SU-DHL-6 (cell line): Measurements from ENCODE around the gene ELP1.

Experiments
- H2AFZ ChIP-seq: fragments of 200-600 bp; sonication (generic); 2 replicates; pipeline ENCODE4 v1.6.1; 2014; ENCODE audit warnings: low read depth, mild to moderate bottlenecking, moderate library complexity, mixed read lengths, antibody characterized with exemption, low read length; ENCODE audit not compliant: severe bottlenecking
- H3F3A ChIP-seq: fragments of 200-600 bp; shearing (Covaris generic); 2 replicates; pipeline ENCODE4 v1.6.0; 2016; ENCODE audit warnings: antibody characterized with exemption, mild to moderate bottlenecking; ENCODE audit not compliant: insufficient read depth
- H3K27ac ChIP-seq: fragments of 200-600 bp; sonication (generic); 2 replicates; pipeline ENCODE4 v1.5.1; 2016; ENCODE audit warnings: low read depth, mild to moderate bottlenecking, low read length, moderate library complexity, mixed read lengths
- H3K27me3 ChIP-seq: fragments of 200-600 bp; sonication (generic), shearing (Covaris generic); 2 replicates; pipeline ENCODE4 v1.6.0; 2014; ENCODE audit warnings: mild to moderate bottlenecking, low read length
- H3K36me3 ChIP-seq: fragments of 200-600 bp; sonication (generic); 2 replicates; pipeline ENCODE4 v1.6.1; 2014; ENCODE audit warnings: mild to moderate bottlenecking, low read length, mixed read lengths
- H3K4me2 ChIP-seq: fragments of 300-600, 200-600 bp; shearing (Covaris generic), sonication (generic); 2 replicates; pipeline ENCODE4 v1.6.0; 2014; ENCODE audit warnings: low read length, low read depth, mild to moderate bottlenecking; ENCODE audit not compliant: poor library complexity, severe bottlenecking
- H3K4me3 ChIP-seq: fragments of 200-600 bp; sonication (generic); 2 replicates; pipeline ENCODE4 v1.5.1; 2014; ENCODE audit warnings: antibody characterized with exemption, low read length, mild to moderate bottlenecking, mixed read lengths; ENCODE audit not compliant: insufficient read depth, poor library complexity, severe bottlenecking
- H3K79me2 ChIP-seq: fragments of 200-600 bp; sonication (generic); 2 replicates; pipeline ENCODE4 v1.6.1; 2014; ENCODE audit warnings: mild to moderate bottlenecking, low read length, moderate library complexity; ENCODE audit not compliant: insufficient read depth
- H3K9ac ChIP-seq: fragments of 200-600 bp; sonication (generic); 2 replicates; pipeline ENCODE4 v1.7.0; 2014; ENCODE audit warnings: mild to moderate bottlenecking, low read length
- H3K9me2 ChIP-seq: fragments of 200-600 bp; sonication (generic); replicated peaks from 2 replicates; pipeline ENCODE4 v1.6.1; 2014; ENCODE audit warnings: low read length; ENCODE audit not compliant: insufficient read depth
- H3K9me3 ChIP-seq: fragments of 200-600 bp; sonication (generic); 2 replicates; pipeline ENCODE4 v1.6.1; 2014; ENCODE audit warnings: low read length, mixed read lengths; ENCODE audit not compliant: insufficient read depth
- H4K20me1 ChIP-seq: fragments of 200-600 bp; sonication (generic); 2 replicates; pipeline ENCODE4 v1.6.1; 2014; ENCODE audit warnings: low read depth, mild to moderate bottlenecking, antibody characterized with exemption, low read length, moderate library complexity, mixed read lengths
- CTCF ChIP-seq: fragments of 200-600 bp; sonication (generic); IDR thresholded peaks from one replicate; pipeline ENCODE4 v1.5.1; 2017; ENCODE audit warnings: antibody characterized with exemption, mild to moderate bottlenecking, low read length, moderate library complexity; ENCODE audit not compliant: insufficient read depth, poor library complexity, severe bottlenecking
- EZH2phosphoT487 ChIP-seq: fragments of 200-600 bp; sonication (generic), shearing (Covaris generic); conservative IDR thresholded peaks from 2 replicates; pipeline ENCODE4 v1.6.1; 2018; ENCODE audit warnings: mild to moderate bottlenecking, antibody characterized with exemption, low read length, moderate library complexity, mixed read lengths

The ELP1 gene

GRCh38 chr9:108876425-108876824 is 57.5 kb downstream of the ELP1 start:
- Histone ChIP-seq H3K79me2 (no peaks in the 10 kb centered on the region), H3K9me3 (no peaks in the 10 kb centered on the region), H3K4me3 (no peak overlapping the region), H3K36me3 (peaks cover 9% of the 10 kb centered on the region), H3K9ac (no peak overlapping the region), H3K27me3 (no peaks in the 10 kb centered on the region), H3K4me2 (no peak overlapping the region), H2AFZ (no peak overlapping the region), H3K27ac (no peak overlapping the region), H3K9me2 (no peaks in the 10 kb centered on the region), H3F3A (no peaks in the 10 kb centered on the region), H4K20me1 (no peaks in the 10 kb centered on the region)
- no peak for TF ChIP-seq EZH2phosphoT487
- no peak for TF ChIP-seq CTCF

- no peak overlapping the region for H3K4me2 ChIP-seq
- no peak overlapping the region for H3K27ac ChIP-seq
- TF ChIP-seq CTCF (no peak), EZH2phosphoT487 (no peak)
- no peaks in the 10 kb centered on the region for H3K79me2 ChIP-seq
- H4K20me1 ChIP-seq = no peaks in the 10 kb centered on the region
- H3K9me2 ChIP-seq = no peaks in the 10 kb centered on the region
- no peak overlapping the region for H3K4me3 ChIP-seq
- no peaks in the 10 kb centered on the region for H3K9me3 ChIP-seq
- peaks cover 7% of the 10 kb centered on the region for H3K36me3 ChIP-seq
- H2AFZ ChIP-seq = no peak overlapping the region
- H3K9ac ChIP-seq = no peak overlapping the region
- H3F3A ChIP-seq = no peaks in the 10 kb centered on the region
- H3K27me3 ChIP-seq = no peaks in the 10 kb centered on the region
Measured at GRCh38 chr9:108874058-108874788, 59.7 kb downstream of the ELP1 start.

GRCh38 chr9:108869092-108869725 is 64.7 kb downstream of the ELP1 start:
- peaks cover 7% of the 10 kb centered on the region for H3K36me3 ChIP-seq
- H3F3A ChIP-seq = no peaks in the 10 kb centered on the region
- no peak overlapping the region for H2AFZ ChIP-seq
- H3K9me2 ChIP-seq = no peaks in the 10 kb centered on the region
- H3K27ac ChIP-seq = no peak overlapping the region
- H3K9me3 ChIP-seq = no peaks in the 10 kb centered on the region
- no peaks in the 10 kb centered on the region for H3K27me3 ChIP-seq
- no peaks in the 10 kb centered on the region for H3K79me2 ChIP-seq
- H3K4me3 ChIP-seq = no peak overlapping the region
- H3K9ac ChIP-seq = no peak overlapping the region
- TF ChIP-seq CTCF (no peak), EZH2phosphoT487 (no peak)
- H4K20me1 ChIP-seq = no peaks in the 10 kb centered on the region
- no peak overlapping the region for H3K4me2 ChIP-seq
